HCT116 (cell line): ENCODE results near the gene AGBL3. TPM values are rescaled to one million over a fixed set of nuclear protein-coding genes. Genes with fewer than 3 reads are reported as not detected.

Source experiments
- ATAC-seq: fragments of 200-7000 bp; cut with Tn5 transposase; 2 replicates; pipeline ENCODE4 v1.9.1; 2020; ENCODE audit warnings: mild to moderate bottlenecking, moderate library complexity
- BruUV-seq: library from RNA; stranded (reverse); fragments of 400-500 nt; replicated peaks from 2 replicates; lab custom pipeline; 2021; lab: Mats Ljungman, UMichigan
- CTCF ChIA-PET: fragments of 300-600 bp; sonication (Branson Sonifier 250); formaldehyde crosslinking; loops from one replicate; lab custom pipeline; 2021; ENCODE audit warnings: antibody characterized with exemption; lab: Charles Lee
- POLR2A ChIA-PET: fragments of 300-600, 350-600 bp; sonication (Branson Sonifier 250); formaldehyde crosslinking; loops from one replicate; lab custom pipeline; 2021; ENCODE audit warnings: antibody characterized with exemption; lab: Charles Lee
- RAD21 ChIA-PET, 2 experiments: fragments of 300-600 bp; sonication (Branson Sonifier 250); formaldehyde crosslinking; loops; one replicate each; lab custom pipeline; 2023; ENCODE audit warnings: low total read pairs in 2 of 2; ENCODE audit not compliant: uncharacterized antibody in 2 of 2, unreplicated experiment in 2 of 2, low non-redundant PET in 1 of 2; lab: Charles Lee
- DNase-seq: peaks from one replicate; pipeline ENCODE4 v3.0.0-alpha.2; 2010; ENCODE audit warnings: low read depth, low spot score
- H2AFZ ChIP-seq: fragments of 200-600 bp; shearing (Covaris generic), sonication (generic); 2 replicates; pipeline ENCODE4 v1.6.1; 2017; ENCODE audit warnings: low read depth, mixed run types, mixed read lengths, antibody characterized with exemption, low read length; ENCODE audit not compliant: poor library complexity, severe bottlenecking
- H3K27ac ChIP-seq: 2 replicates; pipeline ENCODE4 v1.5.1; 2012; ENCODE audit warnings: low read depth, low read length
- H3K27me3 ChIP-seq: fragments of 200-600 bp; sonication (generic); 2 replicates; pipeline ENCODE4 v1.6.1; 2016; ENCODE audit warnings: mixed run types, low read length, mixed read lengths; ENCODE audit not compliant: insufficient read depth
- H3K36me3 ChIP-seq, 2 experiments: fragments of 200-500 bp in 1 of 2; fragments of 200-600 bp in 1 of 2; sonication (Bioruptor generic) in 1 of 2; sonication (generic) in 1 of 2; 2 replicates each; pipeline versions ENCODE4 v1.5.1 to v1.6.1; 2014 to 2016; ENCODE audit warnings: low read length in 2 of 2, inconsistent platforms in 1 of 2, mixed read lengths in 1 of 2, mixed run types in 1 of 2; ENCODE audit not compliant: insufficient read depth in 2 of 2, control insufficient read depth in 1 of 2
- H3K4me1 ChIP-seq, 2 experiments: fragments of 200-600 bp in 1 of 2; sonication (generic) in 1 of 2; 2 replicates each; pipeline versions ENCODE4 v1.5.1 to v1.6.1; 2012 to 2017; ENCODE audit warnings: low read length in 2 of 2, inconsistent platforms in 1 of 2, mild to moderate bottlenecking in 1 of 2, mixed read lengths in 1 of 2, mixed run types in 1 of 2, moderate library complexity in 1 of 2; ENCODE audit not compliant: insufficient read depth in 2 of 2, control insufficient read depth in 1 of 2
- H3K4me2 ChIP-seq: fragments of 200-600 bp; sonication (generic); 2 replicates; pipeline ENCODE4 v1.6.1; 2017; ENCODE audit warnings: mixed run types, low read length, mixed read lengths
- H3K4me3 ChIP-seq, 2 experiments: fragments of 200-600 bp in 1 of 2; sonication (generic) in 1 of 2; replicated peaks in 1 of 2; 2 replicates each; pipeline ENCODE4 v1.5.1; 2011 to 2016; ENCODE audit warnings: low read length in 2 of 2, control low read depth in 1 of 2, low read depth in 1 of 2, mild to moderate bottlenecking in 1 of 2, mixed read lengths in 1 of 2, mixed run types in 1 of 2
- H3K79me2 ChIP-seq: fragments of 200-600 bp; sonication (generic); 2 replicates; pipeline ENCODE4 v1.6.1; 2017; ENCODE audit warnings: mild to moderate bottlenecking, mixed run types, low read length, moderate library complexity, mixed read lengths; ENCODE audit not compliant: insufficient read depth
- H3K9ac ChIP-seq: fragments of 200-600 bp; sonication (generic); 2 replicates; pipeline ENCODE4 v1.6.1; 2016; ENCODE audit warnings: low read length, mixed read lengths
- H3K9me2 ChIP-seq: fragments of 200-600 bp; sonication (generic), shearing (Covaris generic); 2 replicates; pipeline ENCODE4 v1.6.1; 2017; ENCODE audit warnings: mixed run types, mild to moderate bottlenecking, moderate library complexity; ENCODE audit not compliant: insufficient read depth
- H3K9me3 ChIP-seq, 2 experiments: fragments of 200-500 bp in 1 of 2; fragments of 200-600 bp in 1 of 2; sonication (Bioruptor generic) in 1 of 2; sonication (generic) in 1 of 2; 2 replicates each; pipeline ENCODE4 v1.6.1; 2014 to 2017; ENCODE audit warnings: low read length in 2 of 2, mixed read lengths in 2 of 2, inconsistent platforms in 1 of 2, low read depth in 1 of 2, mild to moderate bottlenecking in 1 of 2, mixed run types in 1 of 2, moderate library complexity in 1 of 2; ENCODE audit not compliant: control insufficient read depth in 1 of 2, insufficient read depth in 1 of 2
- H4K20me1 ChIP-seq: fragments of 200-600 bp; sonication (generic), shearing (Covaris generic); 2 replicates; pipeline ENCODE4 v1.6.1; 2017; ENCODE audit warnings: mixed run types, mild to moderate bottlenecking, moderate library complexity; ENCODE audit not compliant: insufficient read depth
- CBX3 ChIP-seq: IDR thresholded peaks from 2 replicates; pipeline ENCODE4 v1.6.1; 2012; ENCODE audit warnings: low read depth
- CEBPB ChIP-seq: IDR thresholded peaks from 2 replicates; pipeline ENCODE4 v1.6.1; 2012; ENCODE audit warnings: low read depth
- CTCF ChIP-seq, 3 experiments: fragments of 200-600 bp in 1 of 3; sonication (generic) in 1 of 3; IDR thresholded peaks in 2 of 3; conservative IDR thresholded peaks in 1 of 3; 2 replicates each; pipeline ENCODE4 v1.5.1; 2012 to 2017; ENCODE audit warnings: low read depth in 2 of 3, low read length in 2 of 3, antibody characterized with exemption in 1 of 3, borderline replicate concordance in 1 of 3, control low read depth in 1 of 3, mild to moderate bottlenecking in 1 of 3, mixed read lengths in 1 of 3, mixed run types in 1 of 3, moderate library complexity in 1 of 3; ENCODE audit not compliant: insufficient read depth in 1 of 3
- ELF1 ChIP-seq: IDR thresholded peaks from 2 replicates; pipeline ENCODE4 v1.6.1; 2012; ENCODE audit warnings: low read depth, borderline replicate concordance
- EZH2phosphoT487 ChIP-seq: fragments of 200-600 bp; IDR thresholded peaks from 2 replicates; pipeline ENCODE4 v1.6.1; 2018; ENCODE audit warnings: antibody characterized with exemption, borderline replicate concordance
- JUND ChIP-seq: IDR thresholded peaks from 2 replicates; pipeline ENCODE4 v1.6.1; 2012
- MAX ChIP-seq: IDR thresholded peaks from 2 replicates; pipeline ENCODE4 v1.6.1; 2012
- POLR2A ChIP-seq: IDR thresholded peaks from 2 replicates; pipeline ENCODE4 v1.7.0; 2011; ENCODE audit warnings: borderline replicate concordance; ENCODE audit not compliant: insufficient read depth, insufficient read length; ENCODE audit errors: extremely low read depth
- POLR2AphosphoS5 ChIP-seq: IDR thresholded peaks from 2 replicates; pipeline ENCODE4 v1.6.1; 2011; ENCODE audit warnings: mild to moderate bottlenecking, low read depth, low read length, moderate library complexity
- RAD21 ChIP-seq: IDR thresholded peaks from 2 replicates; pipeline ENCODE4 v1.6.1; 2012; ENCODE audit warnings: low read depth, mild to moderate bottlenecking
- REST ChIP-seq: IDR thresholded peaks from 2 replicates; pipeline ENCODE4 v1.6.1; 2012; ENCODE audit warnings: low read depth
- SIN3A ChIP-seq: IDR thresholded peaks from 2 replicates; pipeline ENCODE4 v1.6.1; 2012; ENCODE audit warnings: low read depth
- SP1 ChIP-seq: IDR thresholded peaks from 2 replicates; pipeline ENCODE4 v1.6.1; 2012; ENCODE audit warnings: low read depth
- SRF ChIP-seq: IDR thresholded peaks from 2 replicates; pipeline ENCODE4 v1.6.1; 2012; ENCODE audit warnings: low read depth
- TCF7L2 ChIP-seq: IDR thresholded peaks from 2 replicates; pipeline ENCODE4 v1.7.0; 2011; ENCODE audit warnings: borderline replicate concordance, inconsistent platforms; ENCODE audit not compliant: insufficient read depth, insufficient read length; ENCODE audit errors: extremely low read depth
- YY1 ChIP-seq: IDR thresholded peaks from 2 replicates; pipeline ENCODE4 v1.6.1; 2011; ENCODE audit warnings: low read length, low read depth, moderate library complexity, mild to moderate bottlenecking; ENCODE audit not compliant: insufficient replicate concordance; ENCODE audit errors: extremely low read depth
- ZBTB33 ChIP-seq: IDR thresholded peaks from 2 replicates; pipeline ENCODE4 v1.6.1; 2011; ENCODE audit warnings: mild to moderate bottlenecking, low read length, moderate library complexity; ENCODE audit not compliant: insufficient replicate concordance; ENCODE audit errors: extremely low read depth
- intact Hi-C: fragments of 100-400 bp; cut with micrococcal nuclease; formaldehyde crosslinking; loops from 2 replicates; pipeline ENCODE4 v1.10.0; 2022
- total RNA-seq: library from RNA; stranded (reverse); gene quantifications from one replicate; pipeline ENCODE4 v1.2.1, GENCODE V29; 2021; ENCODE audit not compliant: unreplicated experiment
- TF ChIP-seq, protein P1 (sequence below): IDR thresholded peaks from 2 replicates; pipeline ENCODE4 v1.6.1; 2012

Gene AGBL3
- total RNA-seq, 1 experiment from 2014 or later: 1.9 TPM

DNA sequence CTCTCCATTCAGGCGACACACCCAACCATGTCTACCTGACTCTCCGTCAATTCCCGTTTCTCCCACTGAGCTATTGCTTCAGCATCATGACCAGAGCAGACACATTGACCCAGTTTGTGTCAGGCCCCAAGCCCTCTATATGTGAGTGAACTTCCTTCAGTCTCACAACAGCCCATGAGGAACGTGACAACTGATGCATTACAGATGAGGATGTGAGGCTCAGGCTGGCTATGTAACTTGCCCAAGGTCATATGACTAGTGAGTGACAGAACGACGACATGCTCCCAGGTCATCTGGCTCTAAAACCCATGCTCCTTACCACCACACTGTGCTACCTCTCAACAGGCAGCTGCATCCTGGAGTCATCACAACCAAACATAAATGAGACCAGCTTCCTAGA is 165.2 kb downstream of the AGBL3 start:
- POLR2A ChIA-PET: no interaction called here

More for the DNA sequence above, 165.2 kb downstream of the AGBL3 start:
- Histone ChIP-seq H3K9me3 (peaks cover 4 to 5% of the 10 kb centered on the region in 2 experiments), H3K27ac (no peak overlapping the region), H3K4me2 (no peak overlapping the region)
- DNase-seq: no peak
- TF ChIP-seq CEBPB: no peak
- no peak for TF ChIP-seq POLR2AphosphoS5
- TF ChIP-seq, protein P1, sequence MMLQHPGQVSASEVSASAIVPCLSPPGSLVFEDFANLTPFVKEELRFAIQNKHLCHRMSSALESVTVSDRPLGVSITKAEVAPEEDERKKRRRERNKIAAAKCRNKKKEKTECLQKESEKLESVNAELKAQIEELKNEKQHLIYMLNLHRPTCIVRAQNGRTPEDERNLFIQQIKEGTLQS: no peak
- TF ChIP-seq ZBTB33: no peak
- no peak for TF ChIP-seq SIN3A
- TF ChIP-seq EZH2phosphoT487: no peak
- no peak for TF ChIP-seq MAX
- TF ChIP-seq YY1: no peak
- TF ChIP-seq POLR2A: no peak
- no peak for TF ChIP-seq JUND
- TF ChIP-seq SP1: no peak
- TF ChIP-seq REST: no peak
- no peak for TF ChIP-seq RAD21
- TF ChIP-seq ELF1: no peak
- no peak for TF ChIP-seq SRF
- TF ChIP-seq CBX3: no peak
- no peak for TF ChIP-seq TCF7L2
- TF ChIP-seq CTCF (IDR thresholded peaks at IDR 0.05 in 2 of 3, conservative IDR thresholded peaks at IDR 0.05 in 1 of 3; ENCODE audit: borderline replicate concordance in 1 of 3, insufficient read depth in 1 of 3, low read depth in 2 of 3, low read length in 2 of 3): no peak
- TF ChIP-seq, all 23 proteins: peak for 0
- no peaks in the 10 kb centered on the region for H4K20me1 ChIP-seq
- H3K9ac ChIP-seq: no peak overlapping the region
- H3K36me3 ChIP-seq: no peaks in the 10 kb centered on the region
- no TSS peak for BruUV-seq
- intact Hi-C loops: no loop called here
- ATAC-seq: no peak
- H3K27me3 ChIP-seq: no peaks in the 10 kb centered on the region
- no peaks in the 10 kb centered on the region for H3K9me2 ChIP-seq
- ChIA-PET RAD21 (no interaction called here), CTCF (no interaction called here)
- H2AFZ ChIP-seq: no peak overlapping the region
- no peak overlapping the region for H3K4me3 ChIP-seq
- no peaks in the 10 kb centered on the region; a peak in 1 of 4 replicates for H3K4me1 ChIP-seq
- no peaks in the 10 kb centered on the region for H3K79me2 ChIP-seq
